ENCODE data around the gene SPACA6.
A peak's percentile ranks its signal among the peaks of the same experiment; 100 is the strongest.
"Not testable (repeated sequence)": the region's sequence is repeated elsewhere in the genome, so short reads cannot be mapped to it uniquely, and the experiment has no call there.

The SPACA6 gene

GRCh38 chr19:51668216-51668615 lies 24.9 kb upstream of the SPACA6 start:
- no peak overlapping the region for H3K4me3 Mint-ChIP-seq
- DNase-seq, result no peak
- H3K36me3 Mint-ChIP-seq (ENCODE audit: low read depth), result no peaks in the 10 kb centered on the region
- H3K9me3 Mint-ChIP-seq, result peaks cover 16% of the 10 kb centered on the region
- TF ChIP-seq CTCF (IDR thresholded peaks at IDR 0.05), result no peak
- no peaks in the 10 kb centered on the region for H3K4me1 Mint-ChIP-seq
- peaks cover 26% of the 10 kb centered on the region for H3K27me3 Mint-ChIP-seq (ENCODE audit: low read depth, poor library complexity)
- no peak overlapping the region for H3K27ac Mint-ChIP-seq

- DNase-seq; H3K4me1 Mint-ChIP-seq; H3K27ac Mint-ChIP-seq; H3K36me3 Mint-ChIP-seq (ENCODE audit: low read depth); H3K4me3 Mint-ChIP-seq: not testable (repeated sequence)
- Mint-ChIP-seq H3K27me3 (ENCODE audit: low read depth, poor library complexity) (peaks cover 35% of the 10 kb centered on the region), H3K9me3 (peaks cover 19% of the 10 kb centered on the region)
- peak; percentile 18 for TF ChIP-seq CTCF (IDR thresholded peaks at IDR 0.05)
These were observed 17.1 kb upstream of the SPACA6 start for GRCh38 chr19:51675911-51676565.

- Mint-ChIP-seq H3K4me1 (no peaks in the 10 kb centered on the region), H3K27me3 (ENCODE audit: low read depth, poor library complexity) (peaks cover 37% of the 10 kb centered on the region), H3K9me3 (peaks cover 19% of the 10 kb centered on the region), H3K36me3 (ENCODE audit: low read depth) (no peaks in the 10 kb centered on the region), H3K4me3 (no peak overlapping the region), H3K27ac (no peak overlapping the region)
- no peak for DNase-seq
- no peak for TF ChIP-seq CTCF (IDR thresholded peaks at IDR 0.05)
These were observed 16.5 kb upstream of the SPACA6 start for GRCh38 chr19:51676566-51677083.

GRCh38 chr19:51680474-51680873 lies 12.7 kb upstream of the SPACA6 start:
- Mint-ChIP-seq H3K4me1 (no peaks in the 10 kb centered on the region), H3K27me3 (ENCODE audit: low read depth, poor library complexity) (peaks cover 33% of the 10 kb centered on the region), H3K36me3 (ENCODE audit: low read depth) (no peaks in the 10 kb centered on the region), H3K9me3 (peaks cover 28% of the 10 kb centered on the region), H3K4me3 (no peak overlapping the region), H3K27ac (no peak overlapping the region)
- DNase-seq, result no peak
- TF ChIP-seq CTCF (IDR thresholded peaks at IDR 0.05), result no peak

- Mint-ChIP-seq H3K27me3 (ENCODE audit: low read depth, poor library complexity) (peaks cover 29% of the 10 kb centered on the region), H3K9me3 (peaks cover 21% of the 10 kb centered on the region), H3K36me3 (ENCODE audit: low read depth) (no peaks in the 10 kb centered on the region), H3K4me1 (peaks cover 8% of the 10 kb centered on the region), H3K4me3 (no peak overlapping the region), H3K27ac (no peak overlapping the region)
- no peak for TF ChIP-seq CTCF (IDR thresholded peaks at IDR 0.05)
- DNase-seq, result no peak
These were observed 11.7 kb upstream of the SPACA6 start for GRCh38 chr19:51681286-51681941.

All from nephron progenitor cell (in vitro differentiated cells).